ENCODE data around the gene KLHL3. TPM values are rescaled to one million over a fixed set of nuclear protein-coding genes. Genes with fewer than 3 reads are reported as not detected.
A peak's percentile ranks its signal among the peaks of the same experiment; 100 is the strongest.

The KLHL3 gene
- total and polyA plus RNA-seq, 4 donors = 1.0 to 14.2 (median 4.4) TPM

DNA sequence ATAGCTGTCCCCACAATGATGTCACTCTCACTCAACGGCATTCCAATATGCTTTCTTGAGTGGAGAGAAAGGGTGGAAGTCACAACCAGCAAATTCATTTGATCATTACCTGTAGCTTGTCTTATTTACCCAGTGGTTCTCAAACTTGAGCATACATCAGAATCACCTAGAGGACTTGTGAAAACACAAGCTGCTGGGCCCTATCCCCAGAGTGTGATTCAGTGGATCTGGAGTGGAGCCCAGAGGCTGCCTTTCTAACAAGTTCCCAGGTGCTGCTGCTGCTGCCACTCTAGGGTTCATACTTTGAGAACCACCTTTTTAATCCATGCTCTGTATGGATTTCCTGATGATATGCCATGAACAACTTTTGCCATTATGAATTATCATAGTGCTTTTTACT, 94.7 kb downstream of the KLHL3 start:
- H3K27me3 ChIP-seq (ENCODE audit: control insufficient read depth in 3 of 3, insufficient read depth in 3 of 3, low read length in 2 of 3) = no peaks in the 10 kb centered on the region
- H3K4me3 ChIP-seq = no peak overlapping the region
- H3K9ac ChIP-seq (ENCODE audit: insufficient read depth in 1 of 2, low read length in 2 of 2) = no peak overlapping the region
- 70 to 81% methylated on average over 1 of the region's 1 CpG for WGBS, 2 donors
- TF ChIP-seq, protein P1, sequence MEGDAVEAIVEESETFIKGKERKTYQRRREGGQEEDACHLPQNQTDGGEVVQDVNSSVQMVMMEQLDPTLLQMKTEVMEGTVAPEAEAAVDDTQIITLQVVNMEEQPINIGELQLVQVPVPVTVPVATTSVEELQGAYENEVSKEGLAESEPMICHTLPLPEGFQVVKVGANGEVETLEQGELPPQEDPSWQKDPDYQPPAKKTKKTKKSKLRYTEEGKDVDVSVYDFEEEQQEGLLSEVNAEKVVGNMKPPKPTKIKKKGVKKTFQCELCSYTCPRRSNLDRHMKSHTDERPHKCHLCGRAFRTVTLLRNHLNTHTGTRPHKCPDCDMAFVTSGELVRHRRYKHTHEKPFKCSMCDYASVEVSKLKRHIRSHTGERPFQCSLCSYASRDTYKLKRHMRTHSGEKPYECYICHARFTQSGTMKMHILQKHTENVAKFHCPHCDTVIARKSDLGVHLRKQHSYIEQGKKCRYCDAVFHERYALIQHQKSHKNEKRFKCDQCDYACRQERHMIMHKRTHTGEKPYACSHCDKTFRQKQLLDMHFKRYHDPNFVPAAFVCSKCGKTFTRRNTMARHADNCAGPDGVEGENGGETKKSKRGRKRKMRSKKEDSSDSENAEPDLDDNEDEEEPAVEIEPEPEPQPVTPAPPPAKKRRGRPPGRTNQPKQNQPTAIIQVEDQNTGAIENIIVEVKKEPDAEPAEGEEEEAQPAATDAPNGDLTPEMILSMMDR (IDR thresholded peaks at IDR 0.05; ENCODE audit: control extremely low read depth, extremely low read depth) = no peak
- H3K9me3 ChIP-seq (ENCODE audit: control insufficient read depth in 4 of 4, insufficient read depth in 3 of 4, low read length in 3 of 4) = peaks cover 0 to 2% (median 0%) of the 10 kb centered on the region in 4 donors
- ATAC-seq (ENCODE audit: insufficient read depth, low FRiP score) = no peak
- no peak overlapping the region for H3K27ac ChIP-seq (ENCODE audit: low read depth in 1 of 2, low read length in 1 of 2)
- peaks cover 0 to 4% (median 0%) of the 10 kb centered on the region in 5 donors for H3K4me1 ChIP-seq (ENCODE audit: control insufficient read depth in 5 of 5, insufficient read depth in 5 of 5, low read length in 5 of 5)
- peak in 1 of 3 donors; percentile 12 for DNase-seq
- peaks cover 4 to 23% (median 15%) of the 10 kb centered on the region in 4 donors for H3K36me3 ChIP-seq (ENCODE audit: control insufficient read depth in 4 of 4, insufficient read depth in 4 of 4, low read length in 4 of 4)

DNA sequence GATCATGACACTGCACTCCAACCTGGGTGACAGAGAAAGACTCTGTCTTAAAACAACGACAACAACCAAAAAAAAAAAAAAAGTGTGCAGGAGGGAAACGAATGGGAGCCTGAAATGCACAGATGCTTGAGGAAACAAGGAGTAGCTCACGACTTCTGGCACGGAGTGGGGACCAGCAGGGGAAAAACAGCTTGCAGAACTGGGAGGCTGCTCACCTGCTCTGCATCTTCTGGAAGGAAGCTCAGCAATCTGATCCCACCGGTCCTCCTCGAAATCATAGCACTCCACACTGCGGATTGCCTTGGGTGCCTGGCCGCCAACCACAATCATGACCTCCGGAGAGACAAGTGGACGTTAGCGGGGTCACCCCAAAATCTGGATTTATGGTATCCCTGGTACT, 96.2 kb downstream of the KLHL3 start:
- Histone ChIP-seq H3K9ac (ENCODE audit: insufficient read depth in 1 of 2, low read length in 2 of 2) (no peak overlapping the region), H3K4me3 (no peak overlapping the region), H3K27ac (ENCODE audit: low read depth in 1 of 2, low read length in 1 of 2) (no peak overlapping the region), H3K27me3 (ENCODE audit: control insufficient read depth in 3 of 3, insufficient read depth in 3 of 3, low read length in 2 of 3) (no peaks in the 10 kb centered on the region), H3K36me3 (ENCODE audit: control insufficient read depth in 4 of 4, insufficient read depth in 4 of 4, low read length in 4 of 4) (peaks cover 4 to 23% (median 16%) of the 10 kb centered on the region in 4 donors), H3K9me3 (ENCODE audit: control insufficient read depth in 4 of 4, insufficient read depth in 3 of 4, low read length in 3 of 4) (no peaks in the 10 kb centered on the region), H3K4me1 (ENCODE audit: control insufficient read depth in 5 of 5, insufficient read depth in 5 of 5, low read length in 5 of 5) (peaks cover 0 to 4% (median 0%) of the 10 kb centered on the region in 5 donors)
- TF ChIP-seq, protein P1 (IDR thresholded peaks at IDR 0.05; ENCODE audit: control extremely low read depth, extremely low read depth) = no peak
- DNase-seq (no peak), ATAC-seq (ENCODE audit: insufficient read depth, low FRiP score) (no peak)
- WGBS, 2 donors = 90 to 91% methylated on average over 11 of the region's 11 CpGs

DNA sequence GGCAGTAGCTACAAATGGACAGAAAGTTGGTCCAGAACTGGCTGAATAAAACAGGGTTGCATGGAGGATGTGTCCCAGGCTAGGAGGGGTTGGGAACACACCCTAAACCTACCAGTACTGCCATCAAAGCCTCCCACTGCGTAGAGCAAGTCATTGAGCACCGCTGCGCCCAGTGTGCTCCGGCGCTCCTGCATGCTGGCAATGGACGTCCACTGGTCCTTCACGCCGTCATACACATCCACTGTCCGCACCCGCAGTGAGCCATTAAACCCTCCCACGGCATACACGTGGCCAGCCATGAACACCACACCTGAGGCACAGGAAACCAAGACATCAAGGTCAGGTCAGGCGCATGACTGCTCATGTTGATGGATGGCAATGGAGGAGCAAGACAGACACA, 97.0 kb downstream of the KLHL3 start:
- Histone ChIP-seq H3K27me3 (ENCODE audit: control insufficient read depth in 3 of 3, insufficient read depth in 3 of 3, low read length in 2 of 3) (no peaks in the 10 kb centered on the region), H3K9ac (ENCODE audit: insufficient read depth in 1 of 2, low read length in 2 of 2) (no peak overlapping the region), H3K9me3 (ENCODE audit: control insufficient read depth in 4 of 4, insufficient read depth in 3 of 4, low read length in 3 of 4) (no peaks in the 10 kb centered on the region), H3K36me3 (ENCODE audit: control insufficient read depth in 4 of 4, insufficient read depth in 4 of 4, low read length in 4 of 4) (peaks cover 4 to 23% (median 16%) of the 10 kb centered on the region in 4 donors), H3K27ac (ENCODE audit: low read depth in 1 of 2, low read length in 1 of 2) (no peak overlapping the region), H3K4me1 (ENCODE audit: control insufficient read depth in 5 of 5, insufficient read depth in 5 of 5, low read length in 5 of 5) (peaks cover 0 to 4% (median 0%) of the 10 kb centered on the region in 5 donors), H3K4me3 (no peak overlapping the region)
- WGBS, 2 donors = 94 to 98% methylated on average over 13 of the region's 13 CpGs
- no peak for DNase-seq
- no peak for ATAC-seq (ENCODE audit: insufficient read depth, low FRiP score)
- TF ChIP-seq, protein P1 (IDR thresholded peaks at IDR 0.05; ENCODE audit: control extremely low read depth, extremely low read depth) = no peak

All from lung (tissue), 12 donors.